Endothelial cell of umbilical vein (primary cell): Measurements from ENCODE around the gene TRIP10. TPM values are rescaled to one million over a fixed set of nuclear protein-coding genes. Genes with fewer than 3 reads are reported as not detected.

ENCODE experiments used
- BruUV-seq: library from RNA; stranded (reverse); fragments of 400-500 nt; replicated peaks from 2 replicates; lab custom pipeline; 2021; lab: Mats Ljungman, UMichigan
- CTCF ChIA-PET: fragments of 300-600, 350-600 bp; sonication (Branson Sonifier 250); formaldehyde crosslinking; loops from one replicate; lab custom pipeline; 2021; ENCODE audit warnings: antibody characterized with exemption, inconsistent platforms; lab: Charles Lee
- POLR2A ChIA-PET: fragments of 300-600, 350-600 bp; sonication (Branson Sonifier 250); formaldehyde crosslinking; loops from one replicate; lab custom pipeline; 2021; ENCODE audit warnings: antibody characterized with exemption, inconsistent platforms; lab: Charles Lee
- DNase-seq: peaks from one replicate; pipeline ENCODE4 v3.0.0-alpha.2; 2011; ENCODE audit warnings: low read depth, low spot score
- FAIRE-seq: peaks from 2 replicates; lab custom pipeline; 2011; peaks lifted over from hg19 to GRCh38; lab: Jason Lieb, UNC
- H2AFZ ChIP-seq: 2 replicates; pipeline ENCODE4 v1.6.0; 2012; ENCODE audit warnings: low read depth, low read length, control low read depth, inconsistent platforms
- H3K27ac ChIP-seq: 2 replicates; pipeline ENCODE4 v1.5.1; 2011; ENCODE audit warnings: low read depth, mild to moderate bottlenecking, control low read depth, low read length, moderate library complexity; ENCODE audit not compliant: insufficient read depth
- H3K27me3 ChIP-seq, 2 experiments: 2 replicates each; pipeline versions ENCODE4 v1.6.0 to v1.6.1; 2011; ENCODE audit warnings: low read length in 2 of 2, mixed read lengths in 1 of 2; ENCODE audit not compliant: control insufficient read depth in 2 of 2, insufficient read depth in 2 of 2
- H3K36me3 ChIP-seq, 2 experiments: 2 replicates in 1 of 2; 3 replicates in 1 of 2; pipeline ENCODE4 v1.5.1; 2011; ENCODE audit warnings: low read length in 2 of 2, mild to moderate bottlenecking in 1 of 2, moderate library complexity in 1 of 2; ENCODE audit not compliant: control insufficient read depth in 2 of 2, insufficient read depth in 2 of 2; ENCODE audit errors: extremely low read depth in 1 of 2
- H3K4me1 ChIP-seq: 3 replicates; pipeline ENCODE4 v1.5.1; 2011; ENCODE audit warnings: mild to moderate bottlenecking, low read length; ENCODE audit not compliant: control insufficient read depth, insufficient read depth; ENCODE audit errors: extremely low read depth
- H3K4me2 ChIP-seq: 2 replicates; pipeline ENCODE4 v1.6.1; 2011; ENCODE audit warnings: low read length, control low read depth, mixed read lengths; ENCODE audit not compliant: insufficient read depth
- H3K4me3 ChIP-seq, 3 experiments: fragments of 200-600 bp in 1 of 3; sonication (generic), shearing (Covaris generic) in 1 of 3; replicated peaks in 1 of 3; 2 replicates each; pipeline ENCODE4 v1.5.1; 2011 to 2016; ENCODE audit warnings: control low read depth in 3 of 3, low read length in 3 of 3, mild to moderate bottlenecking in 2 of 3, inconsistent platforms in 1 of 3, low read depth in 1 of 3, moderate library complexity in 1 of 3; ENCODE audit not compliant: insufficient read depth in 1 of 3
- H3K79me2 ChIP-seq: 2 replicates; pipeline ENCODE4 v1.6.0; 2012; ENCODE audit warnings: low read length, inconsistent platforms; ENCODE audit not compliant: control insufficient read depth, insufficient read depth
- H3K9ac ChIP-seq: replicated peaks from 2 replicates; pipeline ENCODE3; 2011; ENCODE audit warnings: low read length, control low read depth; ENCODE audit not compliant: insufficient read depth; ENCODE audit errors: extremely low read depth
- H3K9me1 ChIP-seq: replicated peaks from 3 replicates; pipeline ENCODE4 v1.6.0; 2011; ENCODE audit warnings: mild to moderate bottlenecking, low read length; ENCODE audit not compliant: control insufficient read depth, insufficient read depth; ENCODE audit errors: extremely low read depth
- H3K9me3 ChIP-seq: replicated peaks from 2 replicates; pipeline ENCODE4 v1.5.1; 2012; ENCODE audit warnings: low read length, inconsistent platforms; ENCODE audit not compliant: control insufficient read depth, insufficient read depth
- H4K20me1 ChIP-seq: replicated peaks from 2 replicates; pipeline ENCODE3; 2011; ENCODE audit warnings: mild to moderate bottlenecking, low read length; ENCODE audit not compliant: control insufficient read depth, insufficient read depth; ENCODE audit errors: extremely low read depth
- FOS ChIP-seq: IDR thresholded peaks from 2 replicates; pipeline ENCODE4 v1.6.1; 2011; ENCODE audit warnings: mild to moderate bottlenecking, low read length, moderate library complexity, borderline replicate concordance; ENCODE audit not compliant: insufficient read depth
- JUN ChIP-seq: IDR thresholded peaks from 2 replicates; pipeline ENCODE4 v1.6.1; 2011; ENCODE audit warnings: borderline replicate concordance, low read depth; ENCODE audit not compliant: insufficient read length, insufficient read depth
- POLR2A ChIP-seq: IDR thresholded peaks from 2 replicates; pipeline ENCODE4 v1.6.1; 2012; ENCODE audit warnings: low read depth, mild to moderate bottlenecking, control low read depth, low read length
- dilution Hi-C: fragments of 300-500 bp; cut with MboI; formaldehyde crosslinking; loops from one replicate; pipeline ENCODE4 v1.15.0; 2019; ENCODE audit warnings: low sequenced_read_pairs; ENCODE audit not compliant: extremely low pct_ligation_motif_present
- intact Hi-C: fragments of 100-400 bp; cut with micrococcal nuclease; formaldehyde crosslinking; loops from one replicate; pipeline ENCODE4 v1.10.0; 2022
- microRNA-seq: library from miRNA; unstranded; fragments of <30 nt; microRNA quantifications from one replicate; pipeline ENCODE4 v1.2.0, GENCODE V29; 2021; ENCODE audit warnings: borderline number of aligned reads, borderline replicate concordance
- polyA plus RNA-seq, 4 experiments: library from polyadenylated mRNA; depleted of rRNA in 3 of 4; stranded (reverse) in 3 of 4; unstranded in 1 of 4; fragments of >200 nt; gene quantifications; 2 replicates each; pipeline versions ENCODE4 v1.2.1 to v1.2.3, GENCODE V29; 2011 to 2012; ENCODE audit warnings: missing spikeins in 1 of 4
- total RNA-seq: library from RNA; stranded (reverse); gene quantifications from 2 replicates; pipeline ENCODE4 v1.2.3, GENCODE V29; 2021
- TF ChIP-seq, protein P1 (sequence below): IDR thresholded peaks from 2 replicates; pipeline ENCODE4 v1.6.1; 2011; ENCODE audit not compliant: insufficient read depth, insufficient read length
- TF ChIP-seq, protein P2 (sequence below), 2 donors: IDR thresholded peaks; 1 replicate in 1 of 2; 2 replicates in 1 of 2; pipeline ENCODE4 v1.5.1; 2011; ENCODE audit warnings: low read length in 2 of 2, mild to moderate bottlenecking in 2 of 2, moderate library complexity in 2 of 2, control low read depth in 1 of 2, inconsistent platforms in 1 of 2, low read depth in 1 of 2; ENCODE audit not compliant: insufficient read depth in 1 of 2; ENCODE audit errors: extremely low read depth in 1 of 2

TRIP10 gene
- total and polyA plus RNA-seq, 2 donors (not counting 3 experiments of a cell fraction or from before 2014, with no cell fraction given), result 28.4 to 69.3 TPM

DNA sequence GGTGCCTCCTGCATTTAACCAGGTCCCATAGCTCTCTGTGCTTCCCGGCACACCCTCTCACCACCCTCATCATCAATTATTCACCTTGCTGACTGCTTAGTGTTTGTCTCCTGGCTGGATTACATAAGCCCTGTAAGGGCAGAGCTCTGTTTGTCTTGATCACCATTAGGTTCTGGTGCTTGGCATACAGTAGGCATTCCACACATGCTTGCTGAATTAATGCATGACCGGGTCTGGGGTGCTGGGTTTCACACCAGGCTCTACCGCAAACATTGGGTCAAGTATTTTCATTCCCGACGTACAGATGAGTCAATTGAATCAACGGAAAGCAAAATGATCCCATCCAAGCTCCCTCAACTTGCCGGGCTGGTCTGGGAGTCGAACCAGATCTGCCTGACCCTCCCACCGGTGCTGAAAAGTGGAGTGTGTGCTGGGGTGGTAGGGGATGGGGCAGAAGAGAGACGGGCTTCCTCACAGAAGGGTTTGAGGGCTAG, 61.6 kb downstream of the TRIP10 start:
- peak overlapping the region; percentile 98 for H2AFZ ChIP-seq
- no TSS peak for BruUV-seq
- CTCF ChIA-PET, result interaction anchor here (0.8 to 2.1 kb wide), 6 partner anchors 13 to 62 kb away, joined by 3 to 7 read pairs (median 6); no protein-coding TSS in a partner anchor
- H3K4me3 ChIP-seq, result peak overlapping the region in 1 of 3 experiments; percentile 3
- peaks cover 18% of the 10 kb centered on the region for H3K4me1 ChIP-seq
- DNase-seq (peak; percentile 15), FAIRE-seq (no peak)
- no peak for TF ChIP-seq FOS
- TF ChIP-seq, protein P1, sequence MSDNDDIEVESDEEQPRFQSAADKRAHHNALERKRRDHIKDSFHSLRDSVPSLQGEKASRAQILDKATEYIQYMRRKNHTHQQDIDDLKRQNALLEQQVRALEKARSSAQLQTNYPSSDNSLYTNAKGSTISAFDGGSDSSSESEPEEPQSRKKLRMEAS, result no peak
- TF ChIP-seq JUN, result no peak
- no peak for TF ChIP-seq POLR2A
- TF ChIP-seq, protein P2, sequence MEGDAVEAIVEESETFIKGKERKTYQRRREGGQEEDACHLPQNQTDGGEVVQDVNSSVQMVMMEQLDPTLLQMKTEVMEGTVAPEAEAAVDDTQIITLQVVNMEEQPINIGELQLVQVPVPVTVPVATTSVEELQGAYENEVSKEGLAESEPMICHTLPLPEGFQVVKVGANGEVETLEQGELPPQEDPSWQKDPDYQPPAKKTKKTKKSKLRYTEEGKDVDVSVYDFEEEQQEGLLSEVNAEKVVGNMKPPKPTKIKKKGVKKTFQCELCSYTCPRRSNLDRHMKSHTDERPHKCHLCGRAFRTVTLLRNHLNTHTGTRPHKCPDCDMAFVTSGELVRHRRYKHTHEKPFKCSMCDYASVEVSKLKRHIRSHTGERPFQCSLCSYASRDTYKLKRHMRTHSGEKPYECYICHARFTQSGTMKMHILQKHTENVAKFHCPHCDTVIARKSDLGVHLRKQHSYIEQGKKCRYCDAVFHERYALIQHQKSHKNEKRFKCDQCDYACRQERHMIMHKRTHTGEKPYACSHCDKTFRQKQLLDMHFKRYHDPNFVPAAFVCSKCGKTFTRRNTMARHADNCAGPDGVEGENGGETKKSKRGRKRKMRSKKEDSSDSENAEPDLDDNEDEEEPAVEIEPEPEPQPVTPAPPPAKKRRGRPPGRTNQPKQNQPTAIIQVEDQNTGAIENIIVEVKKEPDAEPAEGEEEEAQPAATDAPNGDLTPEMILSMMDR (IDR thresholded peaks at IDR 0.05; ENCODE audit: extremely low read depth in 1 of 2, insufficient read depth in 1 of 2, low read depth in 1 of 2, low read length in 2 of 2), result no peak
- dilution Hi-C loops, result no loop called here
- no peaks in the 10 kb centered on the region for H3K27me3 ChIP-seq
- H3K9me1 ChIP-seq, result no peaks in the 10 kb centered on the region
- intact Hi-C loops, result loop anchor here (5.0 kb wide), 1 partner anchor 64 kb away; the partner anchor contains the start of genes GPR108 and TRIP10
- peak overlapping the region; percentile 38 for H3K27ac ChIP-seq
- H3K9me3 ChIP-seq, result no peaks in the 10 kb centered on the region
- H3K4me2 ChIP-seq, result peak overlapping the region; percentile 43
- H4K20me1 ChIP-seq, result no peaks in the 10 kb centered on the region
- no peaks in the 10 kb centered on the region for H3K36me3 ChIP-seq
- no peaks in the 10 kb centered on the region for H3K79me2 ChIP-seq
- no peak overlapping the region for H3K9ac ChIP-seq
- POLR2A ChIA-PET, result no interaction called here

Small RNA genes lying within 50 kb of the gene (microRNA-seq; reads per million reads assigned to microRNA genes)
- not detected for gene MIR6791

Other genes starting within 250 kb of the TRIP10 start
- not detected in 2 replicates for gene TUBB4A, start 237.4 kb upstream of the TRIP10 start, total RNA-seq
- gene TUBB4A, start 237.4 kb upstream of the TRIP10 start, polyA plus RNA-seq, result not detected in 2 replicates
- 0.53 and 0.72 TPM in 2 replicates for gene TNFSF9, start 208.7 kb upstream of the TRIP10 start, total RNA-seq
- gene TNFSF9, start 208.7 kb upstream of the TRIP10 start, polyA plus RNA-seq, result 0.52 and 0.88 TPM in 2 replicates
- gene CD70, start 148.5 kb upstream of the TRIP10 start, total RNA-seq, result not detected in 2 replicates
- gene CD70, start 148.5 kb upstream of the TRIP10 start, polyA plus RNA-seq, result 0.10 TPM in 1 of 2 replicates, not detected in the other
- not detected in 2 replicates for gene TNFSF14, start 69.5 kb upstream of the TRIP10 start, total RNA-seq
- not detected in 2 replicates for gene TNFSF14, start 69.5 kb upstream of the TRIP10 start, polyA plus RNA-seq
- gene C3, start 19.0 kb upstream of the TRIP10 start, total RNA-seq, result not detected in 2 replicates
- gene C3, start 19.0 kb upstream of the TRIP10 start, polyA plus RNA-seq, result 0.08 and 0.23 TPM in 2 replicates
- gene GPR108, start 2.1 kb upstream of the TRIP10 start, total RNA-seq, result 52.6 and 68.5 TPM in 2 replicates
- gene GPR108, start 2.1 kb upstream of the TRIP10 start, polyA plus RNA-seq, result 76.0 and 80.2 TPM in 2 replicates
- gene SH2D3A, start 27.8 kb downstream of the TRIP10 start, total RNA-seq, result 0.53 TPM in 1 of 2 replicates, not detected in the other
- 0.04 and 0.06 TPM in 2 replicates for gene SH2D3A, start 27.8 kb downstream of the TRIP10 start, polyA plus RNA-seq
- gene VAV1, start 33.0 kb downstream of the TRIP10 start, total RNA-seq, result not detected in 2 replicates
- gene VAV1, start 33.0 kb downstream of the TRIP10 start, polyA plus RNA-seq, result not detected in 2 replicates
- gene ADGRE1, start 147.9 kb downstream of the TRIP10 start, total RNA-seq, result not detected in 2 replicates
- gene ADGRE1, start 147.9 kb downstream of the TRIP10 start, polyA plus RNA-seq, result not detected in 2 replicates